Prostate gland (tissue), 2 donors: ENCODE results near the gene MACIR. TPM values are rescaled to one million over a fixed set of nuclear protein-coding genes. Genes with fewer than 3 reads are reported as not detected.
A peak's percentile ranks its signal among the peaks of the same experiment; 100 is the strongest.

ENCODE experiments used
- DNase-seq: peaks from one replicate; pipeline ENCODE4 v3.0.0-alpha.2; 2019; ENCODE audit warnings: low spot score
- H3K27ac ChIP-seq, 2 donors: fragments of 200-600 bp; sonication (generic); 2 replicates each; pipeline ENCODE4 v1.5.1; 2017 to 2019
- H3K27me3 ChIP-seq: fragments of 200-600 bp; sonication (generic); replicated peaks from 2 replicates; pipeline ENCODE4 v1.5.1; 2019; ENCODE audit not compliant: insufficient read depth
- H3K36me3 ChIP-seq, 2 donors: fragments of 200-600 bp; sonication (generic); 1 replicate in 1 of 2; 2 replicates in 1 of 2; pipeline versions ENCODE4 v1.5.1 to v1.8.1; 2017 to 2019
- H3K4me1 ChIP-seq: fragments of 200-600 bp; sonication (generic); replicated peaks from 2 replicates; pipeline ENCODE4 v1.5.1; 2019
- H3K4me3 ChIP-seq, 2 donors: fragments of 200-600 bp; sonication (generic); 2 replicates each; pipeline ENCODE4 v1.5.1; 2017 to 2019
- H3K9me3 ChIP-seq: fragments of 200-600 bp; sonication (generic); 2 replicates; pipeline ENCODE4 v1.5.1; 2017
- POLR2A ChIP-seq: fragments of 450-650 bp; IDR thresholded peaks from one replicate; pipeline ENCODE4 v1.6.1; 2016; ENCODE audit warnings: antibody characterized with exemption, mild to moderate bottlenecking
- POLR2AphosphoS5 ChIP-seq: sonication (generic); formaldehyde crosslinking; IDR thresholded peaks from one replicate; pipeline ENCODE4 v1.6.1; 2017; ENCODE audit warnings: antibody characterized with exemption
- intact Hi-C: fragments of 100-400 bp; cut with DNase I; formaldehyde crosslinking; loops from one replicate; pipeline ENCODE4 v1.14.2; 2022
- total RNA-seq, 2 donors: library from RNA; depleted of rRNA; stranded (reverse); fragments of >200 nt; gene quantifications; one replicate each; pipeline ENCODE4 v1.1.0, GENCODE V29; 2016

Gene MACIR
- total RNA-seq, 2 donors from 2014 or later = 10.4 to 20.1 TPM

GRCh38 chr5:103327893-103328292 lies 69.3 kb downstream of the MACIR start:
- peak; percentile 14 for DNase-seq
- TF ChIP-seq POLR2AphosphoS5 = peak; percentile 43
- no peak for TF ChIP-seq POLR2A
- Histone ChIP-seq H3K36me3 (no peaks in the 10 kb centered on the region), H3K27me3 (no peaks in the 10 kb centered on the region), H3K4me3 (no peak overlapping the region), H3K4me1 (no peaks in the 10 kb centered on the region), H3K27ac (no peak overlapping the region), H3K9me3 (no peaks in the 10 kb centered on the region)
- intact Hi-C loops = no loop called here

Other genes with a start within 250 kb of the MACIR start
- gene GIN1, start 138.6 kb upstream of the MACIR start, total RNA-seq = 1 to 10 TPM; 7.2 to 8.0 TPM
- 10 to 100 TPM; 23.9 to 24.9 TPM for gene PPIP5K2, start 138.5 kb upstream of the MACIR start, total RNA-seq